GM06990 (cell line): Measurements from ENCODE around the gene BRMS1L.
A peak's percentile ranks its signal among the peaks of the same experiment; 100 is the strongest.
"Not testable (repeated sequence)": the region's sequence is repeated elsewhere in the genome, so short reads cannot be mapped to it uniquely, and the experiment has no call there.

Source experiments
- DNase-seq: peaks from one replicate; pipeline ENCODE4 v3.0.0-alpha.2; 2011; ENCODE audit not compliant: insufficient read length; ENCODE audit errors: extremely low read depth
- H3K27me3 ChIP-seq: replicated peaks from 2 replicates; pipeline ENCODE4 v1.6.0; 2011; ENCODE audit warnings: low read length; ENCODE audit not compliant: control insufficient read depth, insufficient read depth
- H3K36me3 ChIP-seq: 2 replicates; pipeline ENCODE4 v1.5.1; 2011; ENCODE audit warnings: low read length; ENCODE audit not compliant: control insufficient read depth, insufficient read depth
- H3K4me3 ChIP-seq: replicated peaks from 2 replicates; pipeline ENCODE4 v1.5.1; 2011; ENCODE audit warnings: low read depth, mild to moderate bottlenecking, control low read depth, low read length
- TF ChIP-seq, protein P1 (sequence below): IDR thresholded peaks from 2 replicates; pipeline ENCODE4 v1.5.1; 2011; ENCODE audit warnings: low read length, control low read depth, mild to moderate bottlenecking, inconsistent platforms; ENCODE audit not compliant: insufficient read depth, poor library complexity, severe bottlenecking

BRMS1L gene

DNA sequence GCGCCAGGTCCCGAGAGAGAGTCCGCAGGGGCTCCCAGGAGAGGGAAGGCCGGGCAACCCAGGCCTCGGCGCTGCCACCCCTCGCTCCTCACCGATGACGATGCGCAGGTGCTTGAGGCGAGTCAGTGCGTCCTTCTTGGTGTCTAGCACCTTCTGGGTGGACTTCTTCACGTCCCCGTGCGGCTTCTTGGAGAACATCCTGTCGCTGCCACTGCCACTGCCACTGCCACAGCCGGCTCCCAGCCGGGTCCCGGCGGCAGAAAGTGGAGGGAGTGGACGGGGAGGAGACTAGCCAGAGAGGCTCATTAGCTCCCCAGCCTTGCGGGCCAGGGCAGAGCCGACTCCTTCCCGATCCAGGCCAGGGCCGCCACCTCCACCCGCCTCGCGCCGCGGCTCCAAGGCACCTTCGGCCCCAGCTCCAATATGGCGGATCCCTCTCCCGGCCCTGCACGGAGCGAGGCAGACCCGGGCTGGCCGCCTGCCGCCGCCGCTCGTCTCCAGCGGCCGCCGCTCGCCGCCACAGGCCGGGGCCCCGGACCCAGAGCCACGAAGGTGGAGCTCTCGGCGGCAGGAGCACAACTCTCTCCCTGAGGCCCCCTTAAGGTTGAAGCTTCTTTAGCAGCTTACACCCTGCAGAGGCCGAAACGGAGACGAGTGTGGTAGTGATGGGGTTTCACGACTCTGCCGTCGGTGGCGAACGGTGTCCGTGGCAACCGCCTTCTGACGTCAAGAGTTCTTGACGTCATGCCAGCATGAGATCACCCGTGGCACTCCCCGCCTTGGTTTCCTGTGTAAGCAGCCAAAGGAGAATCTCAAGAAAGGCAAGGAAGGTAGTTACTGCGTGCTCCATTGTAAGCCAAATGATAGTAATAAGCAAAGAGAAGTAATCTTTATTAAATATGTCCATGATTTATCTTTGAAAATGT, 17.2 kb upstream of the BRMS1L start, which contains the start of gene RALGAPA1:
RALGAPA1 (minus strand) TSS at position 658 of the 926 bp plus-strand sequence; CDS start at position 198, 460 bp downstream.
- TF ChIP-seq, protein P1, sequence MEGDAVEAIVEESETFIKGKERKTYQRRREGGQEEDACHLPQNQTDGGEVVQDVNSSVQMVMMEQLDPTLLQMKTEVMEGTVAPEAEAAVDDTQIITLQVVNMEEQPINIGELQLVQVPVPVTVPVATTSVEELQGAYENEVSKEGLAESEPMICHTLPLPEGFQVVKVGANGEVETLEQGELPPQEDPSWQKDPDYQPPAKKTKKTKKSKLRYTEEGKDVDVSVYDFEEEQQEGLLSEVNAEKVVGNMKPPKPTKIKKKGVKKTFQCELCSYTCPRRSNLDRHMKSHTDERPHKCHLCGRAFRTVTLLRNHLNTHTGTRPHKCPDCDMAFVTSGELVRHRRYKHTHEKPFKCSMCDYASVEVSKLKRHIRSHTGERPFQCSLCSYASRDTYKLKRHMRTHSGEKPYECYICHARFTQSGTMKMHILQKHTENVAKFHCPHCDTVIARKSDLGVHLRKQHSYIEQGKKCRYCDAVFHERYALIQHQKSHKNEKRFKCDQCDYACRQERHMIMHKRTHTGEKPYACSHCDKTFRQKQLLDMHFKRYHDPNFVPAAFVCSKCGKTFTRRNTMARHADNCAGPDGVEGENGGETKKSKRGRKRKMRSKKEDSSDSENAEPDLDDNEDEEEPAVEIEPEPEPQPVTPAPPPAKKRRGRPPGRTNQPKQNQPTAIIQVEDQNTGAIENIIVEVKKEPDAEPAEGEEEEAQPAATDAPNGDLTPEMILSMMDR, result peak; percentile 49
- H3K36me3 ChIP-seq, H3K27me3 ChIP-seq: not testable (repeated sequence)
- DNase-seq, result peak; percentile 92
- peak within 1 kb of the TSS; percentile 66 for H3K4me3 ChIP-seq

DNA sequence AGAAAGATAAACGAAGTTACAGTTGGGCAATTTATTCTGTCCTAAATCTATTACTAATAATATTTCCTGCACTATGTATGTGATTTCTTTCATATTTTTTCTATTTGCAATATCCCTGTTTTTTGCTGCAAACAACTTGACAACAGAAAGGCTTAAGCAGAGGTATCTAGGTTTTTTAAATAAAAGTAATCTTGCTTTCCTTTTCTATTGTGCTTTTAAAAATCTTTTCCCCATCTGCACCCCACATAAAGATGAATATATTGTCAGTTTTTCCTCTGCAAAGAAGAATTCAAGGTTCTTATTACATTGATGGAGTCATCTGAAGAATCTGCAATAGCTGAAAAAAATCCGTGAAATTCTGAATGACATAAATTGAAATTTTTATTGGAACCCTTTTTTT, 16.5 kb upstream of the BRMS1L start:
- Histone ChIP-seq H3K36me3 (no peaks in the 10 kb centered on the region), H3K4me3 (no peak overlapping the region), H3K27me3 (no peaks in the 10 kb centered on the region)
- TF ChIP-seq, protein P1, result no peak
- DNase-seq, result no peak

DNA sequence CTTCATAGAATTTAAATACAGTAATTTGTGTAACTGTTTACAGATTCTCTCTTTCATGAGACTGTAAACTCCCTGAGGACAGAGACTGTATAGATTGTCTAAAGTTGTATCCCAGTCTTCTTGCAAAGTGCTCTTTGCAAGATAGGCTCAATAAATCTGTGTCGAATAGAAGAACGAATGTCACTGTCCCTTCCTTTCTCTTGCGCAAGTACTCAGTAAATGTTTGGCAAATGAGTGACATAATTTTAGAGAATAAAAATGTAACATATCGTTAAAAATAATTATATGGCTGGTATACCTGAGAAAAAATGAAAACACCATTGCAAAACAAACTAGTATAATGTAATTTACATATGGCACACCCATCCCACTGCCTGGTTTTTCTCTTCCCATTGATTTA, 15.2 kb upstream of the BRMS1L start:
- TF ChIP-seq, protein P1, result no peak
- Histone ChIP-seq H3K36me3 (no peaks in the 10 kb centered on the region), H3K27me3 (no peaks in the 10 kb centered on the region), H3K4me3 (no peak overlapping the region)
- no peak for DNase-seq

DNA sequence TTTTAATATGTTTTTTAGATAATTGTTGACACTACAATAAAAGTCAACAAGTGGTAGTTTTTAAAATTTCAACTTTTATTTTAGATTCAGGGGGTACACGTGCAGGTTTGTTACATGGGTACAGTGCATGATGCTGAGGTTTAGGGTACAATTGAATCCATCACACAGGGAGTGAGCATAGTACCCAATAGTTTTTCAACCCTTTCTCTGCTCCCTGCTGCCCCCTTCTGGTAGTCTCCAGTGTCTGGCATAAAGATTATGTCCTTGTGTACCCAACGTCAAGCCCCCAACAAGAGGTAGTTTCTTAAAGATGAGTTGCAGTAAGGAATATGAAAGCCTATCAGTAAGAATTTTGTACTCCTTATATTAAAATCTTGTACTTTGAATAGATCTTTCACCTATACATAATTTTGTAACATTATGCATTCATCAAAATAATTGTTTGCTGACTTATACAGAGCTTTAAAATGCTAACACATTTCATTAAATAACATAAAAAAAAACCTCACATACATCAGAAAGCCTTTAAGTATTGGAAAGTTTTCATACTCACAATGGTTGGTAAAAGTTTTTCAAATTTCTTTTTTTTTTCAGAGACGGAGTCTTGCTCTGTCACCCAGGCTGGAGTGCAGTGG, 11.7 kb upstream of the BRMS1L start:
- DNase-seq, result no peak
- Histone ChIP-seq H3K36me3 (no peaks in the 10 kb centered on the region), H3K4me3 (no peak overlapping the region), H3K27me3 (no peaks in the 10 kb centered on the region)
- TF ChIP-seq, protein P1, result peak; percentile 87

DNA sequence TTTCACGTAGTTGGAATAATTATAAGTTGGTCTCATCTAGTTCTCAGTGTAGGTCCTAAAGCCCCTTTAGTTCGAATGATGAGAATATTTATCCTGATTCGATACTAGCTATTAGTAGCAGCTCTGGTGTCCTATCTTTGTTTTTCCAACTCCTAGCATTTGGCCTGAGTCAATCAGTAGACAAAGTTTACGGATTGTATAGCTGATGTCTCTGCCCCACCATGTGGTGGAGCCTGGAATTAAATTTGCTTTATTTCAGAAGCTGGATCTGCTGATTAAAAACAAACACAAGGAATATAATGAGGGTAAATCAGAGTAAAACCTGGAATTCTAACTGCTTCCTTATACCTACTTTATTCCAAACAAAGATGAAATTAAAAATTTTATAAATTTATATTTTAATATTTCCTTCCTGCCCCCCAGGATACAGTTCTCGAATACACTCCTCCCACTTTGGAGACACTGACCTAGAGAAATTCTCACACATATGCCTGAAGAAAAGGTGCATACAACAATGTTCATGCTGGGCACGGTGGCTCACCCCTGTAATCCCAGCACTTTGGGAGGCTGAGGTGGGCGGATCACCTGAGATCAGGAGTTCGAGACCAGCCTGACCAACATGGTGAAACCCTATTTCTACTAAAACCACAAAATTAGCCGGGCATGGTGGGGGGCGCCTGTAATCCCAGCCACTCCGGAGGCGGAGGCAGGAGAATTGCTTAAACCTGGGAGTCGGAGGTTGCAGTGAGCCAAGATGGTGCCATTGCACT, 7.6 kb upstream of the BRMS1L start:
- Histone ChIP-seq H3K27me3 (no peaks in the 10 kb centered on the region), H3K36me3 (no peaks in the 10 kb centered on the region), H3K4me3 (no peak overlapping the region)
- no peak for DNase-seq
- TF ChIP-seq, protein P1, result peak; percentile 49
